SHP77 (cell line): ENCODE results near the gene ABCA13.

Experiments
- DNase-seq, 2 experiments: peaks; one replicate each; lab custom pipeline; 2025; lab: John Stamatoyannopoulos, UW

The ABCA13 gene

GRCh38 chr7:48366096-48366495 lies 194.8 kb downstream of the ABCA13 start:
- no peak for DNase-seq

- no peak for DNase-seq
These were observed 205.0 kb downstream of the ABCA13 start for GRCh38 chr7:48376263-48376662.

GRCh38 chr7:48380921-48381320 lies 209.7 kb downstream of the ABCA13 start:
- no peak for DNase-seq

- no peak for DNase-seq
These were observed 210.3 kb downstream of the ABCA13 start for GRCh38 chr7:48381571-48381970.

DNA sequence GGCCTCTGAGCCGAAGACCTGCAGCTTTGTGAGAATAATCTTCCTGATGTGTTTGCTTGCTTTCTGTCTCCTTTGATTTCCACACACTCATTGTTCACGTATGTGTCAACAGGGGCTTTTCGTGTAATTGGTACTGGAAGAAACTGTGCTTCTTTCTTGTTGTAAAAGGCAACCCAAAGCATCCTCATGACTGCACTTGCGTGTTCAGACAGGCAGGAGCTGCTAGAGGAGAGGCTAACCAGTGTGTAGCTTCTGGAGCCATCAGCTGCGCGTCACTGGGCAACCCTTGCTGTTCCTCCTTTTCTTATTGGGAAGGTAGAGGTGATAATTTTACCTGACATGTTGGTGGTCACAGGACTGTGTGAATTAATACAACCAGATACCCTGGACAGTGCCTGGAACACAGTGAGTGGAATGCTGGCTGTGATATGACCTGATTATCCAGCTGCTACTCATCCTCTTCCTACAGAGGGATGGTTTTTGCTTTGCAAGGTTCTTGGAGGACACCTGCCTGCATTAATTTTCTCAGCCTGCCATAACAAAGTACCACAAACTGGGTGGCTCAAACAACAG lies 213.0 kb downstream of the ABCA13 start:
- no peak for DNase-seq

- no peak for DNase-seq
These were observed 216.7 kb downstream of the ABCA13 start for GRCh38 chr7:48387932-48388331.

DNA sequence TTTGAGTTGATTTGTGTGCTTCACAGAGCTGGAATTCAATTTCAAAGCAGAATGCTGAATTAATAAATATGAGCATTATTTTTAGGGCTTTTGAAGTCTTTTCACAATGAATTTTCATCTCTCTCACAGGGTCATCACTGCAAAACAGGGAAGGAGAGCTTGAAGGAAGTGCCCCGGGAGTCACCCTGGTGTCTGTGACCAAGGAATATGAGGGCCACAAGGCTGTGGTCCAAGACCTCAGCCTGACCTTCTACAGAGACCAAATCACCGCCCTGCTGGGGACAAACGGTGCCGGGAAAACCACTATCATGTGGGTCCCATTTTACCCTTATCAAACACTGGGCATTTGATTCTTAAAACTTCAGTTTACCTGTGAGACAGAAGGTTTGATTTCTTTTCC lies 217.7 kb downstream of the ABCA13 start:
- DNase-seq, result no peak

- DNase-seq, result no peak
These were observed 218.7 kb downstream of the ABCA13 start for GRCh38 chr7:48389977-48390376.

DNA sequence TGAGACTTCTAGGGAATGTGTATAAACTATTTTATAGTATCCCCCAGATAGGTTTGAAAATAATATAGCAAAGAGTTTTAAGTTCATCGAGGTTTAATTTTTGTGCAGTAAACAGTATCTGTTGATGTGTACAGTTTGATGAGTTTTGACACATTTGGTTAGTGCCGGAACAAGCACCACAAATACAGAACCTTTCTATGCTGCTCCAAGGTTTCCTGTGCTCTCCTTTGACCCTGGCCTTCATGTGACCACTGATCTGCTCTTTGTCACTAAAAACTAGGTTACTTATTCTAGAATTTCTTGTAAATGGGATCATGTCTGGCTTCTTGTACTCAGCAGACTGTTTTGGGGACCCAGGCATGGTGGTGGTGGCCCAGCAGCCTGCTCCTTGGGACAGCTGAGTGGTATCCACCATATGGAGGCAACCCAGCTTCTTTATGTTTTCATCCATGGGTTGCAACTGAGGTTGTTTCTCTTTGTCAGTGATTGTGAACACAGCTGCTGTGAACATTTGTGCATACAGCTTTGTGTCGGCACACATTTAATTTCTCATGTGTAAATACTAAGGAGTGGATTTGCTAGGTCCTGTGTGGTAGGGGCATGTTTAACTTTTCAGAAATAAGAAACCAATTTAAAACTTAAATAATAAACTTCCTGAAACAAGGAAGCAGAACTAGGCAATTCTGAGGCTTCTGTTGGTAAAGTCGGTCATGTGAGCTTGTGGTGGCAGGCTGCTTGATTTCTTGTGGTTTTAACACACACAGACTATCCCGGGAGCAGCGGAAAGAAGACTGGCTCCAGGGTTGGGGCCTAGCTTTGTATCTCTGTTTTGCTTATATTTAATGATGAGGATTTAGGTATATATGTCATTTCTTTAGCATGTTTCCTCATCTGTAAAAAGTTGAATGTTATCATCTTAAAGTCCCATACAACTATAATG lies 219.4 kb downstream of the ABCA13 start:
- peak in 1 of 2 experiments; percentile 40 for DNase-seq

- DNase-seq, result no peak
These were observed 226.9 kb downstream of the ABCA13 start for GRCh38 chr7:48398191-48398590.

DNA sequence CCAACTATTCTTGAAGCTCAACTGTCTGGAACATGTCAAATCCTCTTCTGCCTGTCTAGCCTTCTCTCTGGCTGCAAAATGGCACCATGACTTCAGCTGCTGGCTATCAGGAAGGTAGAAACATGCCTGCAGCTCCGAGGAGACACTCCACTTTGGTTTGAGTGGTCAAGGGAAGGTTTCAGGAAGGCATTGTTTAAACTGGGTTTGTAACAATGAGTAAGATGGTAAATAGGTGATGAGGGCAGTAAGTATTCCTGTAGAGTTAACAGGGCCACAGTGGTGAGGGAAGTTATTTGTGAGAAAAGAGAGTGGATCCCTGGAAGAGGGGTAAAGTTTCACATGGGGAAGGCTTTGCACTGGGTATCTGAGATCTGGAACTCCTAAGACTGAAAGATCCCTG lies 231.5 kb downstream of the ABCA13 start:
- DNase-seq, result no peak

DNA sequence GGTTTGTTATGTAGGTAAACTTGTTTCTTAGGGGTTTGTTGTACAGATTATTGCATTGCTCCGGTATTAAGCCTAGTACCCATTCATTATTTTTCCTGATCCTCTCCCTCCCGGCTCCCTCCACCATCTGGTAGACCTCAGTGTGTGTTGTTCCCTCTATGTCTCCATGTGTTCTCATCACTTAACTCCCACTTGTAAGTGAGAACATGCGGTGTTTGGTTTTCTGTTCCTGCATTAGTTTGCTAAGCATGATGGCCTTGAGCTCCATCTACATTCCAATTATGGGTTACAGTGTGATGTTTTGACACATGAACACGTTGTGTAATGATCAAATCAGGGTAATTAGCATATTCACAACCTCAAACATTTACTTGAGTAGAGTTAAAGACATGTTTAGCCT lies 237.5 kb downstream of the ABCA13 start:
- DNase-seq, result no peak

DNA sequence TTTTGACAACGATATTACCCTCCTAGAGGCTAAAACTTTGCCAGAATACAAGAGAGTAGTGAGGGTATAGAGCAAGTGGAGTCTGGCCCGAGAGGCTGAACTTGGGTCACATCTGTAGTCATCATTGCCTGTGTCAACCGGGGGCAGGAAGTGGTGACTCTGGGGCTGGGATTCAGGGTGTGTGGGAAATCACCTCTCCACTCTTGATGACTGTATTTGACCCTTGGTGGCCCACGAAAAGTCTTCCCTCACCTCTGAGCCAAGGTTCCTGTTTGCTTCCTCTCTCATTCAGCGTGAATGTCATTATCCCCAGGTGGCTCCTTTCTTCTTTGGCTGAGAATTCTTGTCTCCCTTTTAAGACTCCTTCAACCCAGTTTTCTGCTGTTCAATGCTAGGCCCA lies 240.4 kb downstream of the ABCA13 start:
- no peak for DNase-seq

- DNase-seq, result no peak
These were observed 242.9 kb downstream of the ABCA13 start for GRCh38 chr7:48414011-48414732.

DNA sequence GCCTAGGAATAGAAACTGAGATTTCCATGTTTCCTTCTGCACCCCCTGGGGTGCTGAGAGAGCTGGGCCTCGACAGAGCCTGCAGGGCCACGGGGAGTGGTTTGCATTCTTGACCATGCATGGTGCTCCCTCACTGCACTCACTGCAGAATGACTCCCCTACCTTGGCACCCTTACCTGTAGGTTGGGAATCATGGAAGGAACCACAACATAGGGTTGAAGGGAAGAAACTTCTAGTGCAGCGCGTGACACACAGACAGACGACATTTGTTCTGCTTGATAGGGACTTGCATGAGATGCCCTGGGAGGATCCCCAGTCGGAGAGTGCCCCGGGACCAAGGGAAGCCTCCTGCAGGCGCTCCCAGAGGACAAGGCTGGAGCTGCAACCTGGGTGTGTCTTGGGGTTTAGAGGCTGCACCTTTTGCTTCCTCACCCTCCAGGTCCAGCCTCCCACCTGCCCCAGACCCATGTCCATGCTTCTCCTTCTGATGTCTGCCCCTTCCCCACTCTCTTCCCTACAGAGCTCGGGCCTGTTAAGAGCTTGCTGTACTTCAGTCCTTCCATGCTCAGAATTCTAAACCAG lies 245.2 kb downstream of the ABCA13 start:
- no peak for DNase-seq

DNA sequence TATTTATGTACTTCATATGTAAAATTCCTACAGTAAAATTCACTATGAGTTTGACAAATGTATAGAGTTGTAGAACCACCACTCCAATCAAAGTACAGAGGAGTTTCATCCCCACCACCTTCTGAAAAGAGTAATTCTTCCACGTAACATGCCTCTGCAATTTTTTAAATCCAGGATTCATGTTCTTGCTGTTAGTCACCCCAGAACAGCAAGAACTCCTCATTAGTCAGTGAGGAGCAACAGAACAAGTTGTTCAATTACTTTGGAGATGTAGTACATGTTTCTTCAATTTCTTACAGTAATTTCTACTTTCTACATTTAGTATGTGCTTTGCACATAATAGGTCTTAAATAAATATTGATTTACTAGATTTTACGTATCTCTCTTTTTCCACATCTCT lies 248.1 kb downstream of the ABCA13 start:
- DNase-seq, result no peak

DNA sequence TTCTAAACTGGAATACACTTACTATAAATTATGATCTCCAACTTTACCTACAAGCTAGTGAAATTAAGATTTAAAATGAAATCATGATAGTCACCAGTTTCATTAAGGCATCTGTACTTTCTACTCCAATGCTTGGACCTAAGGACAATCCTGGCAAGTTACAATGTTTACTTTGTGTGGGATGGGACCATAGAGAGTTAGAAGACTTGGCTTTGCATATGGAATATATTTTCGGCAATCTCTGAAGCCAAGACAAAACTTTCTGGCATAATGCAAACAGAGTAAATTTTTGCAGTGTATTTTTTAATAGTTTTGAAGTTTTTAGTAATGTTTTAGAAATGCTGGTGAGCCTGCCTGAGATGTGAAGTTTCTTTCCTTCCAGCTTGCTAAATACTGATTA lies 248.9 kb downstream of the ABCA13 start:
- DNase-seq, result no peak

DNA sequence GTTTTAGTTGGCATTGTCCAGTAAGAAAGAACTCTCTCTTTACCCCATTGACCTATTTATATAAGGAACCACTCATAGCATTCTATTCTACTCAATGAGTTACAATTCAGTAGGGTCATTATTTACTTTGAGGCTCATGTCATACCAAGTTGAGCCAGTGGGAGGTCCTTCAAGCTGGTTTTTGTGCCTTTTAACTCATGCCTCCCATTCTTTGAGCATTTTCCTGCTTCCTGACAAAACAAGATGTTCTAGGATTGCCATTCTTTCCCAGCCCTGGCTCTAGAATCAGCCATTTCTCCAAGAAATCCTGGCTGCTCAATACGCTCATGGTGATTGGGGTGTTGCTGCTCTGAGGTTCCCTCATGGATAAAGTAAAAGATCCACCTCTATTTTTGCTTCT lies 250.1 kb downstream of the ABCA13 start:
- no peak for DNase-seq

GRCh38 chr7:48424731-48425130 lies 253.5 kb downstream of the ABCA13 start:
- peak; percentile 77 to 84 for DNase-seq

DNA sequence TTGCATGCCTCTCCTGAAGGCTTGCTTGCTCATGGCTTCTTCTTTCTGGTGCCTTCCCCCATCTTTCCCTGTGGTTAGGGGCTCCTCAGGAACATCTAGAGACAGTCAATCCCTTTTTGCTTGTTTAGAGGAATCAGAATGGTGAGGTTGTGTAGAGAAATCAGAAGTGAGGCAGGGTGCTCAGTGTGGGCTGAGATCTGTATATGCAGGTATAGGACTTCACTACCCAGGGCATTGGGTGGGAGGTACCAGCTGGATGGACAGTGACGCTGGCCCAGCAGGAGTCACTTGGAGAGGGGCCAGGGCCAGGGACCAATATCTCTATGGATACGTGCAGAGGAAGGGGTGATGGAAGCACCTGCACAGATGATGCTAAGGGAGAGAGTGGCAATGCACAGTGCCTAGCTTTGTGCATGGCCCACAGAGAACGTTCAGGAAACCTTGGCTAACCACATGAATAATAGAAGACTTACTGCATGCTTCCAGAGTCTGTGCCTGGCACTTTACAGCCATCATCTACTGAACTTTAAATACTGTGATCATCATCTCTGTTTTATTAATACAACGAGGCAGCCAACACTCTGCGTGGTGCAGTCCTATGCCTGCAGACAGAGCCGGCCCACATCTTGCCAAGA lies 255.2 kb downstream of the ABCA13 start:
- peak; percentile 68 to 82 for DNase-seq

GRCh38 chr7:48426966-48427555 lies 255.8 kb downstream of the ABCA13 start:
- peak; percentile 91 to 94 for DNase-seq

DNA sequence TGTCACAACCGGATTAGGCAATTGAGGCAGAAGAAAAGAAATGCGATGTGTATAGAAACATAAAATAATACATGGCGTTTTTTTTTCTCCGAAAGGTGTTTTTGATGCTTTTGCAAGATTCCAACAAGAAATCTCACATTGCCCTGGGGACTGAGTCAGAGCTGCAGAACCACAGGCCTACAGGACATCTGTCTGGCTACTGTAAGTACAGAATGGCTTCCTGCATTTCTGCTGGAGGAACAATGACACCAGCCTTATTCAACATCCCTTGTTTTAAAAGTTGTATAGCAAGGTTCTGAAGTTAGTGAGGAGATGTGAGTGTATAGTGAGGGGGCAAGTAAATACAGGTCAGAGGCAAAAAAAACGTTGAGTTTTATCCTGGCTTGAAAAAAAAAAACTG lies 256.4 kb downstream of the ABCA13 start:
- no peak for DNase-seq
